ENCODE measurements around the gene COPB1. TPM values are rescaled to one million over a fixed set of nuclear protein-coding genes. Genes with fewer than 3 reads are reported as not detected.

COPB1 gene
- total and polyA plus RNA-seq, 9 donors: 43.7 to 81.5 (median 73.3) TPM

GRCh38 chr11:14500181-14500651 lies 605 bp upstream of the COPB1 start:
- peak; percentile 23 to 55 (median 37) for DNase-seq
- 0 to 1% (median 0%) methylated on average over 6 of the region's 6 CpGs for WGBS, 3 donors
- intact Hi-C loops (cut with DNase I): no loop called here
- peak overlapping the region; percentile 2 to 71 for H3K27ac ChIP-seq
- H3K27me3 ChIP-seq: no peaks in the 10 kb centered on the region
- no peaks in the 10 kb centered on the region for H3K9me3 ChIP-seq
- TF ChIP-seq POLR2A (IDR thresholded peaks at IDR 0.05) (no peak), EP300 (IDR thresholded peaks at IDR 0.05) (no peak), CTCF (IDR thresholded peaks at IDR 0.05) (no peak)
- H3K4me1 ChIP-seq (ENCODE audit: insufficient read depth): no peaks in the 10 kb centered on the region
- peak overlapping the region; percentile 76 for H3K4me3 ChIP-seq
- no peaks in the 10 kb centered on the region for H3K36me3 ChIP-seq

GRCh38 chr11:14499178-14499559 lies 442 bp downstream of the COPB1 start:
- DNase-seq: peak in 3 of 5 donors; percentile 26 to 60 (median 27)
- 0% methylated on average over 16 to 19 of the region's 19 CpGs for WGBS, 3 donors
- no peaks in the 10 kb centered on the region for H3K36me3 ChIP-seq

GRCh38 chr11:14480716-14481115 lies 18.9 kb downstream of the COPB1 start:
- intact Hi-C loops (cut with DNase I): no loop called here
- no peak overlapping the region for H3K4me3 ChIP-seq
- H3K4me1 ChIP-seq (ENCODE audit: insufficient read depth): no peaks in the 10 kb centered on the region
- no peaks in the 10 kb centered on the region for H3K9me3 ChIP-seq
- no peaks in the 10 kb centered on the region for H3K36me3 ChIP-seq
- no peak for TF ChIP-seq POLR2A (IDR thresholded peaks at IDR 0.05)
- TF ChIP-seq CTCF (IDR thresholded peaks at IDR 0.05): no peak
- no peak for TF ChIP-seq EP300 (IDR thresholded peaks at IDR 0.05)
- no peak overlapping the region for H3K27ac ChIP-seq
- 83 to 85% (median 85%) methylated on average over 3 of the region's 3 CpGs for WGBS, 3 donors
- H3K27me3 ChIP-seq: no peaks in the 10 kb centered on the region
- DNase-seq: no peak

More at GRCh38 chr11:14499178-14499559, 442 bp downstream of the COPB1 start:
- intact Hi-C loops (cut with DNase I): no loop called here
- Histone ChIP-seq H3K27me3 (no peaks in the 10 kb centered on the region), H3K27ac (peak overlapping the region; percentile 43 to 71), H3K4me3 (peak overlapping the region; percentile 76), H3K9me3 (no peaks in the 10 kb centered on the region), H3K4me1 (ENCODE audit: insufficient read depth) (no peaks in the 10 kb centered on the region)
- TF ChIP-seq CTCF (IDR thresholded peaks at IDR 0.05) (no peak), EP300 (IDR thresholded peaks at IDR 0.05) (no peak), POLR2A (IDR thresholded peaks at IDR 0.05) (no peak)

GRCh38 chr11:14471127-14471526 lies 28.5 kb downstream of the COPB1 start:
- TF ChIP-seq POLR2A (IDR thresholded peaks at IDR 0.05): no peak
- TF ChIP-seq CTCF (IDR thresholded peaks at IDR 0.05): no peak
- TF ChIP-seq EP300 (IDR thresholded peaks at IDR 0.05): no peak

More at GRCh38 chr11:14471127-14471526, 28.5 kb downstream of the COPB1 start:
- no peak overlapping the region for H3K4me3 ChIP-seq
- H3K36me3 ChIP-seq: no peaks in the 10 kb centered on the region
- H3K27me3 ChIP-seq: no peaks in the 10 kb centered on the region
- DNase-seq: no peak
- no peaks in the 10 kb centered on the region for H3K4me1 ChIP-seq (ENCODE audit: insufficient read depth)
- no peaks in the 10 kb centered on the region for H3K9me3 ChIP-seq
- intact Hi-C loops (cut with DNase I): no loop called here
- 59 to 79% (median 61%) methylated on average over 1 of the region's 1 CpG for WGBS, 3 donors
- H3K27ac ChIP-seq: no peak overlapping the region

Measured in ovary (tissue), 9 donors.